GM21447 (cell line): Measurements from ENCODE around the gene ANGEL2.
A peak's percentile ranks its signal among the peaks of the same experiment; 100 is the strongest.

Experiments used
- ATAC-seq: cut with Tn5 transposase; IDR thresholded peaks from one replicate; pipeline ENCODE4 v1.9.1; 2021; ENCODE audit not compliant: unreplicated experiment

ANGEL2 gene

GRCh38 chr1:212951947-212952640 lies 63.6 kb downstream of the ANGEL2 start:
- no peak for ATAC-seq

- ATAC-seq, result no peak
These were observed 64.3 kb downstream of the ANGEL2 start for GRCh38 chr1:212951126-212951946.

GRCh38 chr1:212950243-212951125 lies 65.2 kb downstream of the ANGEL2 start, which contains the start of gene VASH2:
Gene VASH2 (plus strand): TSS chr1:212950541. CDS start chr1:212951543, 1,002 bp downstream.
- peak; percentile 93 for ATAC-seq

- ATAC-seq, result no peak
These were observed 65.9 kb downstream of the ANGEL2 start for GRCh38 chr1:212949771-212950170.

GRCh38 chr1:212946872-212947271 lies 68.8 kb downstream of the ANGEL2 start:
- no peak for ATAC-seq

- no peak for ATAC-seq
These were observed 70.1 kb downstream of the ANGEL2 start for GRCh38 chr1:212945463-212946160.

- ATAC-seq, result no peak
These were observed 70.6 kb downstream of the ANGEL2 start for GRCh38 chr1:212945056-212945455.

- peak; percentile 73 for ATAC-seq
These were observed 71.3 kb downstream of the ANGEL2 start for GRCh38 chr1:212944229-212944901.

GRCh38 chr1:212943393-212943710 lies 72.3 kb downstream of the ANGEL2 start:
- ATAC-seq, result no peak

- no peak for ATAC-seq
These were observed 72.8 kb downstream of the ANGEL2 start for GRCh38 chr1:212942679-212943392.
